Measurements from ENCODE around the gene EDEM1. TPM values are rescaled to one million over a fixed set of nuclear protein-coding genes. Genes with fewer than 3 reads are reported as not detected.

The EDEM1 gene
- total RNA-seq, 2 experiments from 2014 or later: 92.5 to 94.2 TPM

DNA sequence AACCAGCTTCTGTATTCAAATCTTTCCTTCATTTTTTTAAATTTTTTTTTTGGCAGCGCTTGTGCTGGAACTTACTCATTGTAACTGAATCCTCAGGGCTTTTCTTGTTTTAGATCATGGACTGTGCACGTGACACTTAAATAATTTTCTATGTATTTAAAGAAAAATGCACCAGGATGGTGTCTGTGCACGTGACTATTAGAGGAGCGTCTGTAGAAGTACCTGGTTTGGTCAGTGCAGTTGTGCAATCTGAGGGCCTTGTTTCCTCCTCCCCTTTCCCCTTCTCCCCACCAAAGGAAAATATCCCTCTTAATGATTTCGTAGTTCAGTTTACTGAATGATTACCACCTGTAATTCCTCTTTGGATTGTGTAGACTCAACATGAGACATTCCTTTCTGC, 31.3 kb downstream of the EDEM1 start:
- peaks cover 25% of the 10 kb centered on the region for H3K36me3 Mint-ChIP-seq

DNA sequence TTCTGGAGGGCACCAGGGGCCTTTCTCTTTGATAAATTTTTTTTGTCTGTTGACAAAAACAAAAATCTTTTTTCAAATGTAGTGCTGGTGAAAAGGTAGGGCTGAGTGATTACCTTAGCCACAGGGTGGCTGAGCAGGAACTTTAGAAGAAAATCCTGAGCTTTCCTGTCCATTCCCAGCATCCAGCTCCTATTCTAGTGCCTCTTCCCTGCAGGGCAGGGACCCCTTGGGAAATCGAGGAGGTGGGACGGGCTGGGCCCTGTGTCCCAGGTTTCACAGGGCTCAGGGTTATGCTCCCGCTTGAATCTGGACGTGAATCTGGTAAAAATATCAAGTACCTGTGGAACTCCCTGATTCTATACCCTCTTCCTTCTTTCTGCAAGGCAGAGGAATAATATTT, 31.7 kb downstream of the EDEM1 start:
- Mint-ChIP-seq H3K4me1 (peaks cover 6% of the 10 kb centered on the region), H3K27me3 (no peaks in the 10 kb centered on the region), H3K9me3 (no peaks in the 10 kb centered on the region), H3K36me3 (peaks cover 25% of the 10 kb centered on the region), H3K27ac (no peak overlapping the region), H3K4me3 (no peak overlapping the region)
- ATAC-seq (ENCODE audit: low read depth) (no peak), DNase-seq (no peak)
- POLR2A ChIA-PET: no interaction called here

More for the DNA sequence above, 31.3 kb downstream of the EDEM1 start:
- POLR2A ChIA-PET: no interaction called here
- H3K4me1 Mint-ChIP-seq: peaks cover 6% of the 10 kb centered on the region
- no peak overlapping the region for H3K4me3 Mint-ChIP-seq
- no peaks in the 10 kb centered on the region for H3K27me3 Mint-ChIP-seq
- no peak for ATAC-seq (ENCODE audit: low read depth)
- no peak overlapping the region for H3K27ac Mint-ChIP-seq
- no peak for DNase-seq
- no peaks in the 10 kb centered on the region for H3K9me3 Mint-ChIP-seq

DNA sequence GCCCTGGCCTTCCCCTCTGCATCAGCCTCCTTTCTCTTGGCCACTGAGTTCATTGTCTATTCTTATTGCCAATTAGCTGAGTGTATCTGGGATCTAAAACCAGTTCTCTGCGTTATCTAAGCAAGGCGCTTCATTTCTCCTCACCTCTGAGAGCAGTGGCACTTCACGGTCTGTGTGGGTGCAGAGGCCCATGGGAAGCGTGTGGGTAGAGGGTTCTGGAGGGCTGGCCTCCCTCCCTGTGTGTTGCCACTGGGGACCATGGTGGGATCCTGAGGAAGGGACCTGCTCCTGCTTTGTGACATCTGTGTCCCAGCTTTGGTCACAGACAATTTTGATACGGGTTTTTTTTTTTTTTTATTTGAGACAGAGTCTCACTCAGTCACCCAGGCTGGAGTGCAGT, 32.7 kb downstream of the EDEM1 start:
- H3K27ac Mint-ChIP-seq: no peak overlapping the region
- no peaks in the 10 kb centered on the region for H3K9me3 Mint-ChIP-seq
- H3K4me1 Mint-ChIP-seq: peaks cover 6% of the 10 kb centered on the region
- ATAC-seq (ENCODE audit: low read depth) (peak; percentile 28), DNase-seq (no peak)
- peaks cover 20% of the 10 kb centered on the region for H3K36me3 Mint-ChIP-seq
- no peaks in the 10 kb centered on the region for H3K27me3 Mint-ChIP-seq
- POLR2A ChIA-PET: no interaction called here
- H3K4me3 Mint-ChIP-seq: no peak overlapping the region

DNA sequence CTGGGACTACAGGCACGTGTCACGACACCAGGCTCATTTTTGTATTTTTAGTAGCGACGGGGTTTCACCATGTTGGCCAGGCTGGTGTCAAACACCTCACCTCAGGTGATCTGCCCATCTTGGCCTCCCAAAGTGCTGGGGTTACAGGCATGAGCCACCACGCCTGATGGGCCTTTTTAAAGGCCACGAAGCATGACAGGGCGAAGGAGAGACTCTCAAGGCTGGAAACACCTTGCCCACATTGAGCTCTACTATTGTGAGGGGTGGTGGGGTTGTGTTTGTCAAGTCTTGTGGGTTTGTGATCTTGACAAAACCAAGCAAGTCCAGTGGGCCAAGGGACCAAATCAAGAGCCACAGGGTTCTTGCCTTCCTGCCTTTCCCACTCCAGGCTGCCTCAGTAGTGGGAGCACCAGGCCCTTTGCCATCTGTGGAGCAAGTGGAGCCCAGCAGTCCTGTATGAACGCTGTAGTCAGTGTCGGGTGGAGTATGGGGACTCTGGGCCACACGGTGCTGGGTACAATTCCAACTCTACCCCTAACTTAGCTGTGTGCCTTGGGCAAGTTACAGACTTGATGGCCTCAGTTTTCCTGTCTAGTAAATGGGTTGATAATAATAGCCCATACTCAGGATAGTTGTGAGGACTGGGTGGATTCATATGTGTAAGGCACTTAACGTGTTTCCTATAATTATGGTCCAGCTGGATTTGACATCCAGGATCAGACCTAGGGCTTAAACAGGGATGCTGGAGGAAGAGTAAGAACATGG, 33.3 kb downstream of the EDEM1 start:
- POLR2A ChIA-PET: no interaction called here
- Mint-ChIP-seq H3K36me3 (peaks cover 14% of the 10 kb centered on the region), H3K4me3 (no peak overlapping the region), H3K9me3 (no peaks in the 10 kb centered on the region), H3K27ac (no peak overlapping the region), H3K4me1 (peaks cover 6% of the 10 kb centered on the region), H3K27me3 (no peaks in the 10 kb centered on the region)
- DNase-seq: no peak
- no peak for ATAC-seq (ENCODE audit: low read depth)

DNA sequence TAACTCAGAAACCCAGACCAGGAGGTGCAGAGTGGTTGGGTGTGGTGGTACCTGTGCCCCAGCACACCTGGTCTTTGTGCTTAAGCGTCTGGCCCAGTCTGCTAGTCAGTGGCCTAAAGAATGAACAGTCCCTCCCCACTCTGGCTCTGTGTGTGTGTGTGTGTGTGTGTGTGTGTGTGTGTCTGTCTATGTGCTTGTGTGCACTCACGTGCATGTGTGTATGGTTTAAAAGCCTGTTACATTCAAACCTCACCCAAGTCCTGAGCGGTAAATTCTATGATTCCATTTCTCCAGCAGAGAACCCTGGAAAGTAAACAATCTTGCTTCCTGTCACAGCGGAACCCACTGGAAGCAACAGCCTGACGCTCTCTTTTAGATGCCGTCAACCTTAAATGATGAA, 34.2 kb downstream of the EDEM1 start:
- Mint-ChIP-seq H3K36me3 (peaks cover 11% of the 10 kb centered on the region), H3K4me3 (no peak overlapping the region), H3K27me3 (no peaks in the 10 kb centered on the region), H3K4me1 (peaks cover 6% of the 10 kb centered on the region), H3K27ac (no peak overlapping the region), H3K9me3 (no peaks in the 10 kb centered on the region)
- POLR2A ChIA-PET: interaction anchor here (0.5 kb wide), 1 partner anchor 1421 kb away, joined by 3 read pairs; no protein-coding TSS in a partner anchor
- ATAC-seq (ENCODE audit: low read depth) (no peak), DNase-seq (no peak)

DNA sequence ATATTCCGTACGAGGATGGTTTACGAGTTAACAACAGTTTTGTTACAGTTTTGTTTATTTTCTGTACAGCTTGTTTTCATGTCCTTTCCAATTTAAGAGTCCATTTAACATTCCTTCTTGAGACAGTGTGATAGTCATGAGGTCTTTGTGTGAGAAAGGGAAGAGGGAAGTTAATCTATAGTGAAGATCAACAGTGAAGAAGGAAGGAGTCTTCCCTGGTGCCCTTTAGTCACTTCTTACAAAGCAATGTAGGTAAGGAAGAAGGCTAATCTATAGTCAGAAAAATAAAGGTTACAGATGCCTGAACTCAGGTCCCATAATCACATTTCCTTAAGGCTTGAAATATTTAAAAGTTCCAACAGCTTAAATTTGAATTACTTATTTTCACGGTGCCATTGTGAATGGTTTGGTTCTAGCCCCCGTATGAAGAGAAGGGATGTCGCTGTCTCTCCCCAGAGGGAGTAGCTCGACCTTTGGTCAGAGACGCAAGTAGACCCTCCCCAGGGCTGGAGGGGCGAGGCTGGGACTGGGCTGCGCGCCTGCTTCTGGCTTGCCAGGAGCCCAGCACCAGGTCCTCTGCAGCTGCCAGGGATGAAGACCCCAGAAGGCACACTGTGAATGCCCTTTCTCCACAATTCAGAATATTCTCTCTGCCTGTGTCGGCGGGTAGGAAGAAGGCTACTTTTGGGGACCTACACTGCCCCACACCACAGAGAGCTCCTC, 34.9 kb downstream of the EDEM1 start:
- H3K4me1 Mint-ChIP-seq: peaks cover 6% of the 10 kb centered on the region
- no peak overlapping the region for H3K27ac Mint-ChIP-seq
- POLR2A ChIA-PET: no interaction called here

DNA sequence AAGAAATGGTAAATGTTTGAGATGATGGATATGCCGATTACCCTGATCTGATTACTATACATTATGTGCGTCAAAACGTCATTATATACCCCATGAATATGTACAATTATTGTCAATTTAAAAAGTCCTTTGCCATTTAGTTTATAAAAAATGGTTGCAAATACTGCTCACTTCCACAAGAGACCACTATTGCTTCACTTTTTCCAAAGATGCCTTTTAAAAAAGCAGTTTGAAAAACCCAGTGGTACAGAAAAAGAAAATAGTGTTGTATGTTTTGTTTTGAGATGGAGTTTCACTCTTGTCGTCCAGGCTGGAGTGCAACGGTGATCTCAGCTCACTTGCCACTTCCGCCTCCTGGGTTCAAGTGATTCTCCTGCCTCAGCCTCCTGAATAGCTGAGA, 39.3 kb downstream of the EDEM1 start:
- no peak overlapping the region for H3K4me3 Mint-ChIP-seq
- peaks cover 5% of the 10 kb centered on the region for H3K4me1 Mint-ChIP-seq
- DNase-seq (no peak), ATAC-seq (ENCODE audit: low read depth) (no peak)
- H3K27ac Mint-ChIP-seq: no peak overlapping the region
- no peaks in the 10 kb centered on the region for H3K27me3 Mint-ChIP-seq
- POLR2A ChIA-PET: no interaction called here
- peaks cover 2% of the 10 kb centered on the region for H3K36me3 Mint-ChIP-seq
- no peaks in the 10 kb centered on the region for H3K9me3 Mint-ChIP-seq

More for the DNA sequence above, 34.9 kb downstream of the EDEM1 start:
- Mint-ChIP-seq H3K9me3 (no peaks in the 10 kb centered on the region), H3K36me3 (peaks cover 9% of the 10 kb centered on the region), H3K27me3 (no peaks in the 10 kb centered on the region), H3K4me3 (no peak overlapping the region)
- DNase-seq: no peak
- ATAC-seq (ENCODE audit: low read depth): no peak

DNA sequence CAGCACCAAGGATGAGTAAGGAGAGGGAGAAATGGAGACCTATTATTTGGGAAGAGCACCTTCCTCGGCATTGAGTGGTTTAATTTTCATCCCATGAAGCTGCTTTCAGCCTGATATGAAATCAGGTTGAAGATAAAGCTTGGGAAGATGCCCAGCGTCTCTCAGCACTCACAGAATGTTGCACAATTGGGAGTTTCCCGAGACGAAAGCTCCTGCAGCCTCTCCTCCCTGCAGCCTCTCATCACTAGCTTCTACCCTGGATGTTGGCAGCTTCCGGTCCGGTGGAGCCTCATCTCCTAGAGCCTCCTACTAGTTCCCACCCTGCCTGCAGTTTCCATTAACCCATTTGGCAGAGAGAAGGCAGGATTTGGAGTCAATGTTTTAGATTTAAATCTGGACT, 40.3 kb downstream of the EDEM1 start:
- Mint-ChIP-seq H3K27ac (no peak overlapping the region), H3K27me3 (no peaks in the 10 kb centered on the region), H3K9me3 (no peaks in the 10 kb centered on the region), H3K36me3 (no peaks in the 10 kb centered on the region), H3K4me3 (no peak overlapping the region), H3K4me1 (peaks cover 5% of the 10 kb centered on the region)
- ATAC-seq (ENCODE audit: low read depth) (no peak), DNase-seq (no peak)
- POLR2A ChIA-PET: no interaction called here

DNA sequence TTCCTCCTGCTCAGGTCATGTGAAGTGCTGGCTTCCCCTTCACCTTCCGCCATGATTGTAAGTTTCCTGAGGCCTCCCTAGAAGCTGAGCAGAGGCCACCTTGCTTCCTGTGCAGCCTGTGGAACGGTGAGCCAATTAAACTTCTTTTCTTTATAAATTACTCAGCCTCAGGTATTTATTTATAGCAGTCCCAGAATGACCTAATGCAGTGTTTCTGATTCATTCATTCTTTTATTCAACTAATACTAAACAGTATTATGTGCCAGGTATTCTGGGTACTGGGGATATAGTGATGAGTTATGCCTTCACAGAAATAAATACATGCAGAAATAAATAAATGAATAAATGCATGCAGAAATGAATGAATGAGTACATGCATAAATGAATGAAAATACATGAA, 41.9 kb downstream of the EDEM1 start:
- Mint-ChIP-seq H3K27ac (no peak overlapping the region), H3K4me1 (peaks cover 5% of the 10 kb centered on the region), H3K9me3 (no peaks in the 10 kb centered on the region), H3K36me3 (no peaks in the 10 kb centered on the region), H3K27me3 (no peaks in the 10 kb centered on the region), H3K4me3 (no peak overlapping the region)
- POLR2A ChIA-PET: no interaction called here
- ATAC-seq (ENCODE audit: low read depth): no peak
- DNase-seq: no peak

DNA sequence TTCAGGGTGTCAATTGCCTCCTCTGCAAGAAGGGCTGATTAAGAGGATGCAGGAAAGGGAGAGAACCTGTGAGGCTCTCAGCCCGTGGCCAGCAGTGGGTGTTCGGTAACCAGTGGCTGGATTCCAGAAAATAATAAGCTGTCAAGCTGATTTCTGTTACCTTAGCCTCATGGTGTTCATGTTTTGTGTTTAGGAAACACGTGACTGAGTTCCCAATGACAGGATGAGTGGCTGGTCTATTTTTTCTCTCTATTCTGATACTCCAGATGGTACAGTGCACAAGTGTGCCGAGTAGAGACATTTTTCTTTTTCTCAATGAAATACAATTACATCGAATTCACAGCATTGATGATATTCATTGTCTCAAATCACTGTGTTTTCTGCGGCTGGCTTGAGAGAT, 43.6 kb downstream of the EDEM1 start:
- H3K27me3 Mint-ChIP-seq: no peaks in the 10 kb centered on the region
- ATAC-seq (ENCODE audit: low read depth) (no peak), DNase-seq (no peak)
- H3K4me3 Mint-ChIP-seq: no peak overlapping the region
- POLR2A ChIA-PET: no interaction called here
- H3K27ac Mint-ChIP-seq: no peak overlapping the region
- no peaks in the 10 kb centered on the region for H3K9me3 Mint-ChIP-seq
- H3K36me3 Mint-ChIP-seq: no peaks in the 10 kb centered on the region
- peaks cover 5% of the 10 kb centered on the region for H3K4me1 Mint-ChIP-seq

DNA sequence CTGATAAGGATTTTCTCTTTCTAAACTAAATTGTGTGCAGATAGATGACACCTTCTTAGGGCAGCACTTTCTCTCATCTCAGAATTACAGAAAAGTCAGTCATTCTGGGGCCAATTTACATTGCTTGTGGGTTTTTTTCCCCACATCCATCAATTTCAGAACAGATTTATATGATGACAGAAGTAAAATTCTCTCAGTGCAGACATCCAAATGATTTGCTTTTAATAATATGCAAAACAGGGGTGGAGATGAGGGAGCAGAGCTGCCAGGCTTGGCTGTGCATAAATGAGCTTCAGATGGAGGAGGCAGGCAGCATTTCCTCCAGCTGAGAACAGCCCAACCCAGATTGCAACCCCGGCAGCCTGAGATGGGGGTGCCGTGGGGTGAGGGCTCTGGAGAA, 44.0 kb downstream of the EDEM1 start:
- no peaks in the 10 kb centered on the region for H3K27me3 Mint-ChIP-seq
- peaks cover 5% of the 10 kb centered on the region for H3K4me1 Mint-ChIP-seq
- H3K9me3 Mint-ChIP-seq: no peaks in the 10 kb centered on the region
- H3K36me3 Mint-ChIP-seq: no peaks in the 10 kb centered on the region
- H3K4me3 Mint-ChIP-seq: no peak overlapping the region
- POLR2A ChIA-PET: no interaction called here
- DNase-seq (no peak), ATAC-seq (ENCODE audit: low read depth) (no peak)
- no peak overlapping the region for H3K27ac Mint-ChIP-seq

DNA sequence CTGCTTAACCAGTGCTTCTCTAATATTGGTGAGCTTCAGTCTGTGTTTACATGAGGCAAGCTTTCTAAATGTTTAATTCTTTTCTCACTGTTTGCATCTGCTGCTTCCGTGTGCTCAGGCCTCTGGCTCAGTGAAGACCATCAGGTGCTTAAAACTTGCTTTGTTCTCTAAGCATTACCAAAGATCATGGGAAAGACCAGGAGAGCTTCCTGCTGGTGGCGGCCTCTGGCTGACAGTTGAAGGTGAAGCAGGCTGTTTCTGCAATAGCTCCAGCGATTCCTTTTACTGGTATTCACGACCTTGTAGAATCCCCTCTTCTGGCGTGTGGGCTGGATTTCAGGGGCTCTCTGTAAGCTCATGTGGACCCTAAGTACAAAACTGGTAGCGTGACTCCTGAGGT, 45.1 kb downstream of the EDEM1 start:
- H3K27me3 Mint-ChIP-seq: no peaks in the 10 kb centered on the region

DNA sequence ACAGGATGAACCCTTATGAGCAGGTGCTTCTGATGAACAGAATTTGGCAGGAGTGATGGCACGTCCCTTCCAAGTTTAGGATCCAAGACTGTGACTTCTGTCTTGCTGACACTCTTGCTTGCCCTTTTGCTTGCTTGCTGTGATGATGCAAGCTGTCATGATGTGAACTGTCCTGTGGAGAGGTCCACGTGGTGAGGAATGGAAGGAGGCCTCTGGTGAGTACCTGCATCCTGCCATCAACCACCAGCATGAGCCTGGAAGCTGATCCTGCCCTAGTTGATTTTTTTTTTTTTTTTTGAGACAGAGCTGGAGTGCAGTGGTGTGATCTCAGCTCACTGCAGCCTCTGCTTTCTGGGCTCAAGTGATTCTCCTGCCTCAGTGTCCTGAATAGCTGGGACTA, 45.5 kb downstream of the EDEM1 start:
- no peak overlapping the region for H3K27ac Mint-ChIP-seq
- POLR2A ChIA-PET: no interaction called here
- ATAC-seq (ENCODE audit: low read depth): no peak
- no peak overlapping the region for H3K4me3 Mint-ChIP-seq
- no peaks in the 10 kb centered on the region for H3K9me3 Mint-ChIP-seq
- peaks cover 5% of the 10 kb centered on the region for H3K4me1 Mint-ChIP-seq
- no peaks in the 10 kb centered on the region for H3K36me3 Mint-ChIP-seq
- DNase-seq: no peak
- no peaks in the 10 kb centered on the region for H3K27me3 Mint-ChIP-seq

More for the DNA sequence above, 45.1 kb downstream of the EDEM1 start:
- DNase-seq (no peak), ATAC-seq (ENCODE audit: low read depth) (no peak)
- Mint-ChIP-seq H3K9me3 (no peaks in the 10 kb centered on the region), H3K4me3 (no peak overlapping the region), H3K4me1 (peaks cover 5% of the 10 kb centered on the region), H3K27ac (no peak overlapping the region), H3K36me3 (no peaks in the 10 kb centered on the region)
- POLR2A ChIA-PET: no interaction called here

DNA sequence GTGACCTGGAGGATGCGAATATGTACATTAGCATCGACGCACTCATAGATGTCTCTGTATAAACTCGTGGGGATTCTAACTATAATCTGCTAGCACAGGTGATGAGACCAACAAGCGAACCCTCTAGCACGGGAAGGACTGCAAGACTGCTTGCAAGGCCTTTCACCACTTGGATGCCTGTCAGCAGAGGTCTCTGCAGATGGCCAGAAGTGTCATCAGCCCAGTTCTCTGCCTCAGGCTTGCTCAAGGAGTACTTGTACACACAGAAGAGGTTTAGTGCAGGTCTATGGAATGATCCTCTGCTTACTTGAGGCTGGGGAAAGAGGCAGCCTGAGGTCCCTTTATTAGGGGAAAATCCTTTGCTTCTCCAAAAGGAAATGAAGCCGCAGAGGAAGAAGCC, 48.1 kb downstream of the EDEM1 start:
- no peak for ATAC-seq (ENCODE audit: low read depth)
- Mint-ChIP-seq H3K27ac (no peak overlapping the region), H3K36me3 (no peaks in the 10 kb centered on the region)

More for the DNA sequence above, 48.1 kb downstream of the EDEM1 start:
- POLR2A ChIA-PET: no interaction called here
- no peaks in the 10 kb centered on the region for H3K27me3 Mint-ChIP-seq
- no peaks in the 10 kb centered on the region for H3K9me3 Mint-ChIP-seq
- H3K4me3 Mint-ChIP-seq: no peak overlapping the region
- DNase-seq: no peak
- H3K4me1 Mint-ChIP-seq: no peaks in the 10 kb centered on the region
